Stimulated activated CD4-positive, alpha-beta T cell treated with anti-CD3 and anti-CD28 coated beads, Interleukin-2, amount 100 ng/mL, for 24 hours (primary cell): ENCODE measurements around the gene GBE1.
A peak's percentile ranks its signal among the peaks of the same experiment; 100 is the strongest.
"Not testable (repeated sequence)": the region's sequence is repeated elsewhere in the genome, so short reads cannot be mapped to it uniquely, and the experiment has no call there.

Experiments used
- DNase-seq, 2 donors: peaks; one replicate each; pipeline ENCODE4 v3.0.0-alpha.2; 2020

The GBE1 gene

GRCh38 chr3:81518945-81519344 is 242.5 kb downstream of the GBE1 start:
- DNase-seq: no peak

- no peak for DNase-seq
Measured at GRCh38 chr3:81516042-81516441, 245.4 kb downstream of the GBE1 start.

- no peak for DNase-seq
Measured at GRCh38 chr3:81513591-81513990, 247.9 kb downstream of the GBE1 start.

- no peak for DNase-seq
Measured at GRCh38 chr3:81503026-81503425, 258.4 kb downstream of the GBE1 start.

GRCh38 chr3:81502236-81502635 is 259.2 kb downstream of the GBE1 start:
- no peak for DNase-seq

- no peak for DNase-seq
Measured at GRCh38 chr3:81500039-81500438, 261.4 kb downstream of the GBE1 start.

GRCh38 chr3:81497572-81498251 is 263.7 kb downstream of the GBE1 start:
- DNase-seq: no peak

GRCh38 chr3:81496407-81497104 is 264.9 kb downstream of the GBE1 start:
- DNase-seq: no peak

DNA sequence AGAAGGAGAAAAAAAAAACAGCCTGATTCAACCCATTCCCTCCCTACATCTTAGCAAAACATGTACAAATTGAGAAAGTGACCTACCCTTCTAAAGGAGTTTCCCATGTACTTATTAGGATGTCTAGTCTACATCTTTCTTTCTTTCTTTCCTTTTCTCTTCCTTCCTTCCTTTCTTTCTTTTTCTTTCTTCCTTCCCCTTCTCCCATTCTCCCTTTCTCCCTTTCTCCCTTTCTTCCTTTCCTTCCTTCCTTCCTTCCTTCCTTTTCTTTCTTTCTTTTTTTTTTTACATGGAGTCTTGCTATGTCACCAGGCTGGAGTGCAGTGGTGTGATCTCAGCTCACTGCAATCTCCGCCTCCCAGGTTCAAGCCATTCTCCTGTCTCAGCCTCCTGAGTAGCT is 269.0 kb downstream of the GBE1 start:
- DNase-seq: not testable (repeated sequence)

DNA sequence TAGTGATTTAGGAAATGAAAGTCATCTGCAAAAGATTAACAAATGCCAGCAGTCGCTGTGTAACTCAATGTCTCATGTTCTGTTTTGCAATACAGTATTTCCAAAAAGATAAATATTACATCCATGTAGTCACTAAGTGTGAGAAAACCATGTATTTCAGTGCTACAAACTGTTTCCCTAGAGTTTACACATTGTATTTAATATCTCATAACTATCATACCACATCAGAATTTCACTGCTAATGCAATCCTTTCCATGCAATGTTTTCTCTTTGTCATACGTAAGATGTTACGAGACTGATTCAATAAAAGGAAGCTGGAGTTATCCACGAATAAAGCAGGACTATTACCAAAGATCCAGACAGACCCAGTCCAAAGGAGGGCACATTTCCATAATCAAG is 269.4 kb downstream of the GBE1 start:
- no peak for DNase-seq

- peak; percentile 80 to 83 for DNase-seq
Measured at GRCh38 chr3:81490541-81491288, 270.7 kb downstream of the GBE1 start.

- no peak for DNase-seq
Measured at GRCh38 chr3:81485444-81485865, 276.0 kb downstream of the GBE1 start.

- DNase-seq: no peak
Measured at GRCh38 chr3:81484520-81484919, 276.9 kb downstream of the GBE1 start.

DNA sequence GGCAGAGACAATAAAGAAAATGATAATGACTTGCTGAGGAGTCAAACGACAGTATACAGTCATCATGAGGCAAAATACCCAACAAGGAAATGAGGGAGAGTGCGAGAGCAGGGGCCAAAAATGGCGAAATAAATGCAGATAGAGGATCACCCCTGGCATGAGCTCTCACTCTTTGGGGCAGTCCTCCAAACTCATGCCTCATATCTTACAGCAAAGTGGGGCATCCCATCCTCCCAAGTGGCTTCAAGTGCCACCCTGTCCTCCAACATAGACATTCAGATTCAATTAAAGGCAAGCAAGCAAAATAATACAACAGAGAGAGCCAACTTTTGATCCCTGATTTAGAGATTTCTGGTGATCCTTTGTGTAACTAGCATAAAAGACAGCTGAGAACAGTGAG is 278.4 kb downstream of the GBE1 start:
- DNase-seq: no peak

- no peak for DNase-seq
Measured at GRCh38 chr3:81477740-81478139, 283.7 kb downstream of the GBE1 start.

DNA sequence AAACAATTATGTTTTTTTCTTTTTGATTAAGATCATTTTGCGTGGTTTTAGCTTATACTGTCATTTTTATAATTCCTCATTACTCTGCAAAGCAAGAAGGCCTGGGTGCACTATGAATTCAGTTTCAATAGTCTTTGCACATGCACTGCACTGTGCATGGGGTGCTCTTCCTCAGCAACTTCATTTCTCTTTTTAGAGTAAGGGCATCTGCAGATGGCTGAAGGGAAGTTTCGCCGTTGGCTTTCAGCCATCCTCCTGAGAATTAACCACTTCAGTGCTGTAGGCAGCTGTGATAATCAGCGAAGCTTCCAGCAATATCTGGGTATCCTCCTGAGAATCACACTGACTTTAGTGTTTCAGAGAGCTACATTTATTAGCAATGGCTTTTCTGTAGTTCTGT is 284.8 kb downstream of the GBE1 start:
- DNase-seq: no peak

DNA sequence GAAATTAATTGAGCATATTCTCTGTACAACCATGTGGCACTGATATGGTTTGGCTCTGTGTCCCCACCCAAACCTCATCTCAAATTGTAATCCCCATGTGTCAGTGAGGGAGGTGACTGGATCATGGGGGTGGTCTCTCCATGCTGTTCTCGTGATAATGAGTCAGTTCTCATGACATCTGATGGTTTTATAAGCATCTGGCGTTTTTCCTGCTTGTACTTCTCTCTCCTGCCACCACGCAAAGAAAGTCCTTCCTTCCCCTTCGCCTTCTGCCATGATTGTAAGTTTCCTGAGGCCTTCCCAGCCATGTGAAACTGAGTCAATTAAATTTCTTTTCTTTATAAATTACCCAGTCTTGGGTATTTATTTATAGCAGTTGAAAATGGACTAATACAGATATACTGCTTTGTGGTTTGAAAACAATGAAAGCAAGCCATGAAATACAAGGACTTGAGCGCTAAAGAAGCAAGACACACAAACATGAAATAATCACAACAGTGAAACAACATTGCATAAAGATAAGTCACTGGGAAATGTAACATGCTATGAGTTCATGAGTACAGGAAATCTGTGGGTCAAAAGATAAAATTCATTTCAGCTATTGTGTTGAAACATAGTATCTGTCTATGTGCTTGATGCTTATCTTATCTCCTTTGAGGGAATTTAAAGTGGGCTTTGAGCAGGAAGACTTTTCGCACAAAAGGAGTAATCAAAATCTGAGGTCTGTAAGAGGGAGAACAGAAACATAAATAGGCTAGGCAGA is 288.7 kb downstream of the GBE1 start:
- DNase-seq: no peak

DNA sequence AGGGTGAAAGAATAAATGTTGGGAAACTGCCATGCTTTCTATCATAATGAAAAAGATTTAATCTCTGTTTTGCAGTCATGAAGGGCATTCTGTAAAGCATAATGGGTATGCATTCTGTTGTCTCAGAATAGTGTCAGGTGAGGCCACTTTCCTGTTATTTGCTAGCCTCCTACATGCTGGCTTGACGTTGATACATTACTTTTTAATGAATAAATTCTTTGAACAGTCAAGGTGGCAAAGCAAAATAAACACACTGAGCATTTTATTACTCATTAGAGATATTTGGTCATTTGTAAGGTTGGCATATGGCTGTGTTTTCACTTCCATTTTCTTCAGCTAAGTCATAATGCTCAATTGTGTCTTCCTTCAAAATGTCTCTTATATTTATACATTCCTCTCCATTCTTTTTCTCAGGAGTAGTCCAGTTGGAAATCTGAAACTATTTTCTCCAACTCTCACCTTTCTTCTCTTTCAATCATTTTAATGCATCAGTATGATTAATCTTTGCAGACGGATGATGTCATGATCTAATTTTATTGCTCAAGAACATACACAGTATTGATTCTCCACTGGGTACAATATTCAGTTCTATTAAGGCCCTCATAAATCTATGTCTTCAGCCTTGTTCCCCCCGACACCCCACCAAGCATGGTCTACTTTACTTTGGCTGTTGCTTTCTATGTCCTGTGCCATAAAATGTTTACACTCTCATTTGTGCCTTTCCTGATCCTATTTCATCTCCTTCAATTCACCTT is 290.7 kb downstream of the GBE1 start:
- no peak for DNase-seq

- no peak for DNase-seq
Measured at GRCh38 chr3:81468391-81468790, 293.1 kb downstream of the GBE1 start.

DNA sequence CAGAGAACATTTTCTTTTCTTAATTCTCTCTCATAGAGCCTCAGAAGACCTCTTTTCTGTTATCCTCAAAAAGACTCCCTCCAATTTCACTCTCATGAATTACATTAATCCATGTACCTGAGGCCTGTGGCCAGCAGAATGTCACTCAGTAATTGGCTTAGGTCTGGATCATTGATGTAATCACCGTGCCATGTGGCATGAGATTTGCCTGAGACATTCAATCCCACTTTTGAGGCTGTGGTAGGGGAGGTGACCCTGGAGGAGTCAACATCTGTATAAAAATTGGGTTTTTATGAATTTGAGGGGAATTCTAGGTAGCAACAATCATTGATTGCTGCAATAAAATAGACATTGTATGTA is 295.3 kb downstream of the GBE1 start:
- DNase-seq: no peak

- no peak for DNase-seq
Measured at GRCh38 chr3:81465510-81466200, 295.8 kb downstream of the GBE1 start.

GRCh38 chr3:81463781-81464180 is 297.7 kb downstream of the GBE1 start:
- DNase-seq: no peak
